GM21515 (cell line): Measurements from ENCODE around the gene TMEM123.
"Not testable (repeated sequence)": the region's sequence is repeated elsewhere in the genome, so short reads cannot be mapped to it uniquely, and the experiment has no call there.

Experiments used
- ATAC-seq: cut with Tn5 transposase; IDR thresholded peaks from one replicate; pipeline ENCODE4 v1.9.1; 2021; ENCODE audit not compliant: unreplicated experiment

TMEM123 gene

DNA sequence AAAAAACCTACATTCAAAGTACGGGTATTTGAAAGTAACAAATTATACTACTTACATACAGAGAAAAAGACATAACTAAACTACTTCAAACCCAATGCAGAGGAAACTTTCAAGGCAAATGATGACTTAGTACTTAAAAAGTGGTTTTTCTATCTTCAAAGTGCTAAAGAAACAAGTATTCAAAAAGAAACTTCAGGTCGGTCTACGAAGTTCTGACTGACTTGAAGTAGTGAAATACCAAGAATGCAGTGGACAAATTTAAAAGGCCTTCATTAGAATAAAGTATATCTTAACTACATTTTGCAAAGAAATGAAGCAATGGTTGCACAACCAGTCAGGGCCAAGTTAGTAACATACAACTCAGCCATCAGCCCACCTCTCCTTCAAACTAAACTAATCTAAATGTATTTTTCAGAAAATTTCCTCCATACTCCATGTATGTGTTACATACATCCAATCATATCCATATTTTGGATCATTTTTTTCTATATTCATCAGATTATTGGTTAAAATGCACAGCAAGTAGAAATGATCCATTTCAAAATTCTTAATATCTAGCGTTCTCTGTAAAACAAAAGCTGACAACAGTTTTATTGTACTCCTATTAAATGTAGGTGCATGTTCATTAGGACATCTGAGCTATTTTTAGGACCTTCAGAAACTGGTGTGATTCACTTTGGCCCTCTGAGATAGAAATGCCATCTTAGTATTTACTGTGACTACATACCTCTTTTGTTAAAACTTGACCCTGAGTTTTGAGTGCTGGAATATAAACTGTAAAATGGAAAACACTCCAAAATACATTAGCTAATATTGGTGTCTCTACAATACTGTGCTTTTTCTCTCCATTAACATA is 55.6 kb downstream of the TMEM123 start:
- no peak for ATAC-seq

DNA sequence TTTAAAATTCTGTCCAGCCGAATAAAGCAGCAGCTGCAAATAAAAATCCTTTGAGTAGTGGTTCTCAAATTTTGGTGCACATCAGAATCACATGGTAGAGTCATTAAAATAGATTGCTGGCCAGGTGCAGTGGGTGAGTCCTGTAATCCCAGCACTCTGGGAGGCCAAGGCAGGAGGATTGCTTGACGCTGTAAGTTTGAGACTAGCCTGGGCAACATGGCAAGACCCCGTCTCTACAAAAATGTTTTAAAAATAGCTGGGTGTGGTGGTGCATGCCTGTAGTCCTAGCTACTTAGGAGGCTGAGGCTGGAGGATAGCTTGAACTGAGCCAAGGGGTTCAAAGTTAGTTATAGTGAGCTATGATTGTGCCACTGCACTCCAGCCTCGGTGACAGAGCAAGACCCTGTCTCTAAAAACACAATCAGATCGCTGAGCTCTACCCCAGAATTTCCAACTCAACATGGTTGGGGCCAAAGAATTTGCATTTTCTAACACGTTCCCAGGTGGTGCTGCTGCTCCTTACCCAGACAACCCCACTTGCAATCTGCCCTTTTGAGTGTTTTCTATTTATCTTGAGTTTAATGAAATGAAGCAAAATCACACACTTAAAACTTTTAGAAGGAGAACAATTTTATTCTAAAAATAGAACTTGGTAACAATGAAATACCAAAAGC is 56.7 kb downstream of the TMEM123 start:
- ATAC-seq = no peak

DNA sequence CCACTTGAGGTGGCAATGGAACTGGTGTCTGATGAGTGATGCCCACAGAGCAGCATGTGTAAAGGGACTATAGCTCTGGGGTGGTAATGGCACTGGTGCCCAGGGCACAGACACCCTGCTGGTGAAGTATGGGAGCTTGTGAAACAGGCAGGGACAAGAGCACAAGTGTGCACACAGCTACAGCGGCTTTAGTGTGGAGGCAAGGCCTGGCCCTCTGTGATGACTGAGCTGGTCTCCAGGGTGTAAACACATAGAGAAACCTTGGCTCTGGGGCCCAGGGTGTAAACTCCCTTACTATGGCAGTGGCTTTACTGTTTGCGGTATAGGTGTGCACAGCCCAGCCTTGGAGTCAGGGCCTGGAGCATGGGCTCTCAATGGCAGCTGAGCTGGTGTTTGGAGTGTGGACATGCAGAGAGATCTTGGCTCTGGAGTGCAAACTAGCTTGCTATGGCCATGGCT is 59.3 kb downstream of the TMEM123 start:
- no peak for ATAC-seq

DNA sequence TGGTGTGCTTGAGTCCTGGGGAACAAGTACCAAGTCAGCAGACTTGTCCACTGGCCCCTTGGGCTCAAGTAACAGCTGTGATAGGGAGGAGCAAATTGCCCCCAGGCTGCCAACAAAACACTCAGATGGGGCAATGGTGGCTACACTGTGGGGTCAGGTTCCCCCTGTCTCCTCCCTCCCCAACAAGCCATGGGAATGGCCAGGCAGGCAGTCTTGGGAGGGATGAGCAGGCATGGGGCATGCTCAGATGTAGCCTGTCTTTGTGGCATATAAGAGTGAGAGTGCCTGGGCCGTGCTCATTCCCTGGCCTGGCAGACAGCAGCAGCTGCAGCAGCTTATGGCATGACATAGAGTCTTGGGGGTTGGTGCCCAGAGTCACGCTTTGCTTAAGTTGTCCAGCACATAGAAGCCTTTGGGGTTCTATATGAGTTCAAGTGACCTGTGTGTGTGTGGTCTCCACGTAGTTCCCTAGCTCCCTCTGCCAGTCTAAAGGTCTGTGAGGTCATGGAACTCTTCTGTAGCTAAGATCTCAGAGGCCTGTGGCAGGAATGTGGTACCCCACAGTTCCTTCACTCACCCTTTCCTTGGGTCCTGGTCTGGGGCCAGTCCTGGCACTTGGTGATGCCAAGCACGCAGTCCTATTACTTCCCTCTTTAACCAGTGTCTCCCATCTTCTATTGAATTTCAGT is 60.9 kb downstream of the TMEM123 start:
- ATAC-seq = no peak

DNA sequence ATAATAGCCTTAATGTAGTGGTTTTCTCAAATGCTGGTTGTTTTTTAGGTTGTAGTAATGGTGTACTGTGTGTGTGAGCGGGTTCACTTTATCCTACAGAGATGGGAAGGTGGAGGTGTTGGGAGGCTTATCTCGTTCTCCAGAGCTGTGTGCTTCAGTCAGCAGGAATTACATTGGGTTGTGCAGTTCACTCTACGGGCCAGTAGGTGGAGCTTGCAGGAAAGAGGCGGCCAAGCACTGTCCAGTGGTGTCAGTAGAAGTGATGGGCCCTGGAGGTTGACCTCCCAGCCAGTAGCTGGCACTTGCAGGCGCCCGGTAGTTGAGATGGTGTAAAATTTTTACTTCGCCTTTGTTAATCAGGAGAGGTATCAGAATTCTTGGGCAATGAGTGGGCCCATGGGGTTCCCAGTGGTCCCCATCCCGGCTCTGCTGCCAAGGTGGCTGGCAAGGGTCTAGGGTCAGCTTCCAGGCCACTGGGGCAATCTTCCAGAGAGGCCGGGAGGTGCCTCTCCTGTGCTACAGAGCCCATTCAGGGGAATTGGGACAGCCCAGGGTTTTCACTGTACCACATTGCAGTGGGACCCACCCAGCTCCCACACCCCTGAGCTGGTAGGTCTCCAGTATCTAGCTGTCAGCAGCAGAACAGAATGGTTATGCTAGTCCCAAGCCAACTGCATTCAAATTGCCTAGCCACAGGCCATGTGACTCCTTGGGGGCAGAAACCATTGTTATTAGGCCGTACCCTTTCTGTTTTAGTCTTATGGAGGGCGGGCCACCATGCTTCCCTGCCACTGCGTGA is 61.7 kb downstream of the TMEM123 start:
- ATAC-seq = peak; percentile 93

DNA sequence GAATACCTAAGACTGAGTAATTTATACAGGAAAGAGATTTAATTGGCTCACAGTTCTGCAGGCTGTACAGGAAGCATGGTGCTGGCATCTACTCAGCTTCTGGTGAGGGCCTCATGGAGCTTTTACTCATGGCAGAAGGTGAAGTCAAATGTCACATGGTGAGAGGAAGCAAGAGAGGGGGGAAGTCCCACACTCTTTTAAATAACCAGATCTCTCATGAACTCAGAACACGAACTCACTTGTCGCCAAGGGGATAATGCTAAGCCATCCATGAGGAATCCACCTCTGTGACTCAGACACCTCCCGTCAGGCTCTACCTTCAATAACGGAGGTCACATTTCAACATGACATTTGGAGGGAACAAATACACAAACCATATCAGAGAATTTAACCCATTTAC is 63.3 kb downstream of the TMEM123 start:
- ATAC-seq = no peak

DNA sequence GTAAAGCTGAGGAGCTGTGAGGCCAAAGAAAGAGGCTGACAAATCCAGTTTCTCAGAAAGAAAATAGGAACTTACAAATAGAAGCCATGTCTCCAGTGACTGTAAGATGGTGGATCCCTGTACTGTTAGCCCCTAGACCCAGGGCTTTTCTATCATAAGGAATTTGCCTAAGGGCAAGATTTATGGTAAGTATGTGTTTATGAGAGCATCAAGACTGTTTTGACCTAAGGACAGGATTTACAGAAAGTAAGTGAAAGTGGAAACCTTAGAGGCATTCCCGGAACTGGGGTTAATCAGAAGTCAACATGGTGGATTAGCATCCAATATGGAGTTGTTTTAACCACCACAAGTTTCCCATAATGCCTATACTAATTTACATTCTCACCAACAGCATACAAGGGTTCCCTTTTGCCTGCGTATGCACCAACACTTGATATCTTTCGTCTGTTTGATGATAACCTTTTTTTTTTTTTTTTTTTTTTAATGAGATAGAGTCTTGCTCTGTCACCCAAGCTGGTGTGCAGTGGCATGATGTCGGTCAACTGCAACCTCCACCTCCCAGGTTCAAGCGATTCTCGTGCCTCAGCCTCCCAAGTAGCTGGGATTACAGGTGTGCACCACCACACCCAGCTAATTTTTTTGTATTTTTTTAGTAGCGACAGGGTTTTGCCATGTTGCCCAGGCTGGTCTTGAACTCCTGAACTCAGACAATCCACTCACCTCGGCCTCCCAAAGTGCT is 65.4 kb downstream of the TMEM123 start:
- no peak for ATAC-seq

DNA sequence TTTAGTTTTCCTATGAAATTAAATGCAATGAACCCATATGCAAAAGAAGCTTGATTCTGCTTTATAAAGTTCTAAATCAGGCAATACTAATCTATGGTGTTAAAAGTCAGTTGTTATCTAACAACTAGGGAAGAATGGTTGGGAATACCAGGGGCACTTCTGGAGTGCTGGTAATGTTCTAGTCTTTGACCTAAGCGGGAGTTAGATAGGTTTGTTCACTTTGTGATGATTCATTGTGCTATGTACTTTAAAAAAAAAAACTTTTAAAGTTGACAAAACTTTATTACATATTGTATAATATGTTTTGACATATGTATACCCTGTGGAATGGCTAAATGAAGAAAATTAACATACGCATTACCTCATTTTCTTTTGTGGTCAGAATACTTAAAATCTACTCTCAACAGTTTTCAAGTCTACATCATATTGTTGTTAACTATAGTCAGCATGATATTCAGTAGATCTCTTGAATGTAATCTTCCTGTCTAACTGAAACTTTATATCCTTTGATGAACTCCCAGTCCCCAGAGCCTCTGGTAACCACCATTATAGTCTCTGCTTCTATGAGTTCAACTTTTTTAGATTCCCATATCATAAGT is 66.3 kb downstream of the TMEM123 start:
- no peak for ATAC-seq

DNA sequence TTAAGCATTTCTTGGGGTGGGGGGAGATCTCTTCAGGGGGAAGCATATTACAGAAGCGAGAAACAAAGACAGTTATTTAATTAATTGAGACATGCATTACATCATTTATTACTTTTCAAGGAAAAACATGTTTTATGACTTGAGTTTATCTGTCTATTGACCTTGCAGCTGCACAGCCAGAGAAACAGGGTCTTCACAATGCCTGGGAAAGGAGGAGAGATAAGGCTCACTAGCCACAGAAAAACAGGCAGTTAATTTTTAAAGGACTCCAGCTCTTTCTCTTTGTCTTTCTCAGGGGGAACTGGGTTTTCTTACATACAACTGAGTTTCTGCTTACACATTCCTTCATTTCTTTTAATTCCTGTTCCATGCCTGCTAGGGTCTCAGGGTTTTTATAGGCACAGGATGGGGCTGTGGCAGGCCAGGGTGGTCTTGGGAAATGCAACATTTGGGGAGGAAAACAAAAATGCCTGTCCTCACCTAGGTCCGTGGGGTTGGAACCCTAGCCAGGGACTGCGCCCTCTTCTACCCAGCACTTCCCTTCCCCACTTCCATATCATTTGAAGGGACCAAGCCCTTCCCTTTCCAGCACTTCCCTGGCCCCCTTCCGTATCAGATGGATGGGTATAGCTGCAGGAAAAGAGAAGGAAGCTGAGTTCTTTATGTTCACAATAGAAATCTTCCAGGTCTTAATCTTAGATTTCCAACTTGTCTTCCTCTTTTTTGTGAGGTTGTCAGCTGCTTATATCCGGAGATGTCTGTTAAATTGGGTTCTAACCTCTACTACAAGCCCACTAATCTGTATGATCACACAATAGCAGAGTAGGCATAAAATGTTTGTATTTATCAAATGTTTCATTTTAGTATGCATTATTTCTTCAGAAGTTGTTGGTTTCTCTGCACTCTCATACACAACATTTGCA is 67.2 kb downstream of the TMEM123 start:
- ATAC-seq = no peak

DNA sequence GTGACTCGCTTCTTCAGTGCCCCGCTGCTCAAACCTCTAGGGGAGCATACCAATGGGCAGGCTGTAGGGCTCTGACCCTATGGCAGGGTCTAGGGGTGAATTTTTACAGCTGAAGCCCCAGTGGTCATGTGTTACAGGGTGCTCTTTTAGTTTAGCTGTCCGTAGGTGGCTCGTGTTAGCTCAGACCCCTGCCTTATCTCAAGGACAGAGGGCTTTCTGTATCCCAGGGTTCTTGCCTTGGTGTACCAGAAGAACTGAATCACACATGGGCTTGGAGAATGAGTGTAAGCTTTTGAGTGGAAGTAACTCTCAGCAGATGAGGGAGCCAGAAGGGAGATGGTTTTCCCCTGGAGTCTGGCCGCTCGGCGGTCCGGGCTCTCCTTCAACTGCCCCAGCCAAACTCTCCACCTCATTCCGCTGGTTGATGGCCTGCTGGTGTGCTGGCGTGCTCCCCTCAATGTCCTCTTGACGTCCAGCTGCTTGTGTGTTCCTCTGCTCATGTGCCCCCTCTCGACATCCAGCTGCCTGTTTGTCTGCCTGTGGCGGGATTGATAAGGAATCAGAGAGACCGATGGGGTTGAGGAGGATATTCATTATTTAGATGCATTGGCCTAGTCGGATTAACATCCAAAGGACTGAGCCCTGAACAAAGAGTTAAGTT is 68.0 kb downstream of the TMEM123 start:
- ATAC-seq = no peak

DNA sequence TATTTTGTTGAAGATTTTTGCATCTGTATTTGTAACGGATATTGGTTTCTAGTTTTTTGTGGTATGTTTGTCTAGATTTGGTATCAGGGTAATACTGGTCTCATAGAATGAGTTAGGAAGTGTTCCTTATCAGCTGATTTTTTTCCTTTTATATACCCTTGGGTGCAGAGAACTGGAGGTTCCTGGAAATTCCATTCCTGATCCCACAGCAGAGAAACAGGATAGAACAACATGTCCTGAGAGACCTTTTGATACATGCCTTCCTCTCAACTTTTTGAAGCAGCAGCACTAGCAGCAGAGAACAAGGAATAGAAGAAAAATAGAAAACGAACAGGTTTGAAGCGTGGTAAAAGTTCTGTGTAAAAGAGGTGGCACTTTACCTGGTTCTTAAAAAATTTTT is 68.7 kb downstream of the TMEM123 start:
- ATAC-seq = no peak

DNA sequence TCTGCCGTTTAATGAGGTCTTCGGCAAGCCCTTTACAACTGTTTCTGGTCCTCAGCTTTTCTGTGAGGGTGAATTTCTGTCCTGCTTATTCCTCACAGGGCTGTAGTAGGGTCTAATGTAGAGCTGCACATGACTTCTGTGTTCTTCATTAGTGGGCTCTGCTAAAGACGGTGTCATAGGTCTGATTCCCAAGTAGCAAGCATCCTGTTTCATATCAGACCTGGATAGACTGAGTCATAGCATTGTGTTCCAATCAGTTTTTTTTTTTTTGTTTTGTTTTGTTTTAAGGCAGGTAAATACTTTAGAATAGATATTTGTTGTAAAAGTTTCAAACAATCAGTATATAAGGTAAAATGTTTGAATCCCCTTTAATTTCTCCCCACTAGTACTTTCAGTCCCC is 70.2 kb downstream of the TMEM123 start:
- ATAC-seq = no peak

DNA sequence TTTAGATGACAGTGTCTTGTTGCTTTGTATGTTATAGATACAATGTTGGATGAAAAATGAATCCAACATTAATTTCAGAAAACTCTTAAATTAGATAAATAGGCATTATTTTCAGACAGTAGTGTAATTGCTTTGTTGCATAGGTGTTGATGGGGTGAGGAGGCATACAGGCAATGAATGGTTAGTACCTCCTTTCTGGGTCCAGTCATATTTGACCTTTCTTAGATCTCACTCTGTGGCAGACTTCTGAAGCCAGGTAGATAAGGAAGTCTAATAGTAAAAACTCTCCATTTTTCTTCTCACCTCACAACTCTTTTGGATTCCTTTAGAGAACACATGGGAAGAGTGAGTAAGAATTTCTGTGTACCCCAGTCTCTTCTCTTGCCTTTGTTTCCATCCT is 73.7 kb downstream of the TMEM123 start:
- no peak for ATAC-seq

DNA sequence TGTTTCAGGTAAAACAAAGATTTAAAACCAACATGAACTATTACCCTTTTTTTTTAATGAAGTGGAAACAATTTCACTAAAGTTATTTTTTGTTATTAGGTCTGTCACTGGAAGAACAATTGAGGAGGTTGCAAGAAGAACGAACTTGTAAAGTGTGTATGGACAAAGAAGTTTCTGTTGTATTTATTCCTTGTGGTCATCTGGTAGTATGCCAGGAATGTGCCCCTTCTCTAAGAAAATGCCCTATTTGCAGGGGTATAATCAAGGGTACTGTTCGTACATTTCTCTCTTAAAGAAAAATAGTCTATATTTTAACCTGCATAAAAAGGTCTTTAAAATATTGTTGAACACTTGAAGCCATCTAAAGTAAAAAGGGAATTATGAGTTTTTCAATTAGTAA is 74.7 kb downstream of the TMEM123 start:
- ATAC-seq = no peak

DNA sequence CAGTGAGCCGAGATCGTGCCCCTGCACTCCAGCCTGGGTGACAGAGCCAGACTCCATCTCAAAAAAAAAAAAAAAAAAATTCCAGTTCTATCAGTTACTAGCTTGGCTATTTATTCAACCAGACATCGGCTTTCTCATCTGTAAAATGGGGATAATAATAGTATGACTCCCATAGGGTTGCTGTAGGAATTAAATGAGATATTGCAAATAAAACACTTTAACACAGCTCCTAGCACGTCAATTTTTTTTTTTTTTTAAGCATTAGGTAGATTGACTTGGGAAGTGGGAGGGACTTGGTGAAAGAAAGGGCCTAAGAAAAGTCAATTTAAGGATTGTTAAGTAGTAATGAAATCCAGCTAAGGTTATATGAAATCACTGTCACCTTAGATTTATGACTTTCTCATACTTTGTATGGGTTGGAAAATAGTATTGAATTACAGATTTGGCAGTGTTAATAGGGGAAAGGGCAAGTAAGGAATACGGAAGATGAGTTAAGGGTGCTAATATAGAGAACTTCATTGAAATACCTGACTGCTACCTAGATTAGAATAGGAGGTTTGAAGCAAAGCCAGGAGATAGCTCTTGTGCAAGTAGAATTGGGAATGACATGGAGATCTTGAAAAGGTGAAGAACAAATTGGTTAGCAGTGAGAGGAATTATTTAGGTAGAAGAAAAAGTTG is 76.7 kb downstream of the TMEM123 start:
- ATAC-seq = no peak

DNA sequence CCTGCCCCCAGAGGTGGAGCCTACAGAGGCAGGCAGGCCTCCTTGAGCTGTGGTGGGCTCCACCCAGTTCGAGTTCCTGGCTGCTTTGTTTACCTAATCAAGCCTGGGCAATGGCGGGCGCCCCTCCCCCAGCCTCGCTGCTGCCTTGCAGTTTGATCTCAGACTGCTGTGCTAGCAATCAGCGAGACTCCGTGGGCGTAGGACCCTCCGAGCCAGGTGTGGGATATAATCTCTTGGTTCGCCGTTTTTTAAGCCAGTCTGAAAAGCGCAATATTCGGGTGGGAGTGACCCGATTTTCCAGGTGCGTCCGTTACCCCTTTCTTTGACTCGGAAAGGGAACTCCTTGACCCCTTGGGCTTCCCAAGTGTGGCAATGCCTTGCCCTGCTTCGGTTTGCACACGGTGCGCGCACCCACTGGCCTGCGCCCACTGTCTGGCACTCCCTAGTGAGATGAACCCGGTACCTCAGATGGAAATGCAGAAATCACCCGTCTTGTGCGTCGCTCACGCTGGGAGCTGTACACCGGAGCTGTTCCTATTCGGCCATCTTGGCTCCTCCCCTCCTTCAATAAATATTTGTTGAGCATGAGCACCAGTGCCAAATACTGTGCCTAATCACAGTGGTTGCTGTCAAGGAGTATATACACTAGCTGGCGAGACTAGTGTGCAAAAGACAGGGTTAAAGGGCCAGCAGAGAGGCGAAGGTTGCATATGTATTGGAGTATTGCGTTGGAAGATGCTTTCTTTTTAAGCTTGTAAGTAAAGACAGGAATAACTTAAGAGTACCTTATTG is 77.7 kb downstream of the TMEM123 start:
- ATAC-seq = not testable (repeated sequence)

DNA sequence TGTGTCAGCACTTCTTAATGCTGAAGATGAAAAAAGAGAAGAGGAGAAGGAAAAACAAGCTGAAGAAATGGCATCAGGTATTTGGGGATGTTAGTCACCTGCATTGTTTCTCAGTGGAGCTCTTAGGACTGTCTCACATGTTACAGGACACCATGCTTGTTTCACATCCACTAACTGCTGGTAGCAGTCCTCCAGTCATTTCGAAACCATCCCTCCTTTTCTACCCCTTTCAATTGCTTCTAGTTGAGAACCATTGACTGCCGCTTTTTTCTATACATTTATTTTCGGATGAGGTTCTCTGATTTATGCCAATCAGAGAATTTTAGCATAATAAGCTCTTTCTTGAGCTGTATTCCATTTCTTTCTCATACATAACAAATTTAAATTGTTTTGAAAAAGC is 84.1 kb downstream of the TMEM123 start:
- ATAC-seq = peak; percentile 100
